Islet of Langerhans (tissue), 1 donor: ENCODE measurements around the gene GAP43.

Experiments used
- FAIRE-seq: peaks from one replicate; lab custom pipeline; 2011; peaks lifted over from hg19 to GRCh38; lab: Jason Lieb, UNC

Gene GAP43

DNA sequence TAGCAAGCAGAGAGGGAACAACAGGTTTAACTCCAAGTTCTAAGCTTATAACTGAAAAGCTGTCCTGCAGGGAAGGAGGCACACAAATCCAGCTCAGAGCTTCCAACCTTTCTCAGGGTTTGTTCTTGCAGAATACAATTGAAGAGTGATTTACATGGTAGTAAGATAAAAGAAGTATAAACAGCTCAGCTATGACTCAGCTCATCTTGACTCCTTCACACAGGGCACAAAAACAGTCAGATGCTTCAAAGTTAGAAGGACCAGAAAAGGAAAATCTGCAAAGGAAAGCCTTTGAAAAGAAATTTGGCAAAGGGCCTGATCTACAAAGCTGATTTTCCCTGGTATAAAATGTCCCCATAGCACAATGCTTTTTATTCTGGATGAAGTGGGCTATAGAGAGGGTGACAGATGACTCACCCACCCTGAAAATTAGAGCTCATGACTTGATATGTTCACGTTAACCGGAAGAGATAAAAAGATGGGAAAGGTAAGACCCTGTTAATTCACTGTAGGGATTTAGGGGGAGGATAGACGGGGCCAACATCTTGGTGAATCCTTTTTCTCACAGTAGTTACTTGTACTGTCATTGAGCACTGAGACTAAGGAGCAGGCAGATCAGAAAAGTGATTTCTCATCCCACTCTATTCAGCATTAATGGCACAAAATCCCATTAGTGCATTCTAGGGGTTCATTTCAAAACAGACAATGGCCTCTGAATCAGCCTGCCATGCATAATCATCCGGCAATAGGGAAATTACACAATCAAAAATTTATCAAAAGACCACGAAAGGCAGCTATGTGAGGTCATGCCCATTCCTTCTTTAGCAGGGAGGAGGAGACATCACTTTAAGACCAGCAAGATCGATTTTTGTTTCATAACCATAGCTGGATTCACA is 143.5 kb downstream of the GAP43 start:
- no peak for FAIRE-seq

DNA sequence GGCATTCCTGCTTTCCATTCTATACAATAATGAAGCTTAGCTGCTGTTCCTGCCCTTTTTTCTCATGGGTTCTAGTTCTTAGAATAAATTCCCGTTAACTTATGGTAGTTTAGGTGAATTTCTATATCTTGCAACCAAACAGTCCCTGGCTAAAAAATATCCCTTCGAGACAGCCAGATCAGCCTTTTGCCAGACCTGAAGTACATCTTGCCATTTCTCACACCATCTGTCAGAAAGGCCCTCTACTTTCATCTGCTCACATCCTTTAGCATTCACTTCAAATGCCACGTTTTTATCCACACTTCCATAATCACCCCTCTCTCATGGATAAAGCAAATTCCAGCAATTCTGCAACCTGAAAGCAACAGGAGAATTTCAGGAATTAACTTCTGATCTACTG is 145.4 kb downstream of the GAP43 start:
- FAIRE-seq = no peak
